Measurements from ENCODE around the gene KCTD4. TPM values are rescaled to one million over a fixed set of nuclear protein-coding genes. Genes with fewer than 3 reads are reported as not detected.

KCTD4 gene
- total RNA-seq, 1 donor from 2014 or later = 0.64 TPM

- Histone ChIP-seq H2AFZ (ENCODE audit: low read depth, low read length) (no peak overlapping the region), H3K27ac (ENCODE audit: low read depth, low read length) (peak overlapping the region; percentile 93), H3K27me3 (ENCODE audit: insufficient read depth, low read length) (no peaks in the 10 kb centered on the region), H3K36me3 (ENCODE audit: insufficient read depth, low read length) (peaks cover 11% of the 10 kb centered on the region), H3K9me3 (ENCODE audit: insufficient read depth, low read depth, low read length) (no peaks in the 10 kb centered on the region), H3K4me1 (ENCODE audit: insufficient read depth, low read length) (peaks cover 28% of the 10 kb centered on the region), H3K9ac (ENCODE audit: low read length) (peak overlapping the region; percentile 81), H3K4me3 (ENCODE audit: insufficient read depth, low read depth, low read length) (peak overlapping the region; percentile 2), H3K79me2 (ENCODE audit: insufficient read depth, low read length) (peaks cover 38% of the 10 kb centered on the region), H4K20me1 (ENCODE audit: insufficient read depth, low read length) (no peaks in the 10 kb centered on the region), H3K4me2 (ENCODE audit: low read length) (peak overlapping the region; percentile 69)
- H3K27me3 Mint-ChIP-seq (ENCODE audit: low read depth, unreplicated experiment) = no peaks in the 10 kb centered on the region
- peak; percentile 95 for FAIRE-seq
- H3K36me3 Mint-ChIP-seq (ENCODE audit: low read depth, unreplicated experiment) = peaks cover 22% of the 10 kb centered on the region
- no peaks in the 10 kb centered on the region for H3K9me3 Mint-ChIP-seq (ENCODE audit: unreplicated experiment)
- TF ChIP-seq EZH2 (IDR thresholded peaks at IDR 0.05; ENCODE audit: insufficient read depth, low read length) = no peak
- no peak for TF ChIP-seq CTCF (IDR thresholded peaks at IDR 0.05; ENCODE audit: insufficient read depth, low read depth, low read length)
- DNase-seq (ENCODE audit: low read depth) = peak; percentile 97
- peak overlapping the region; percentile 94 for H3K27ac Mint-ChIP-seq (ENCODE audit: unreplicated experiment)
- H3K4me3 Mint-ChIP-seq (ENCODE audit: unreplicated experiment) = no peak overlapping the region
- H3K4me1 Mint-ChIP-seq (ENCODE audit: low read depth, unreplicated experiment) = peaks cover 53% of the 10 kb centered on the region
Observed at GRCh38 chr13:45206340-45206739, 5.5 kb upstream of the KCTD4 start.

GRCh38 chr13:45205124-45205523 lies 4.3 kb upstream of the KCTD4 start:
- Histone ChIP-seq H3K4me2 (ENCODE audit: low read length) (no peak overlapping the region), H3K9me3 (ENCODE audit: insufficient read depth, low read depth, low read length) (no peaks in the 10 kb centered on the region), H4K20me1 (ENCODE audit: insufficient read depth, low read length) (no peaks in the 10 kb centered on the region), H3K4me1 (ENCODE audit: insufficient read depth, low read length) (peaks cover 30% of the 10 kb centered on the region), H3K79me2 (ENCODE audit: insufficient read depth, low read length) (peaks cover 28% of the 10 kb centered on the region), H3K27ac (ENCODE audit: low read depth, low read length) (peak overlapping the region; percentile 93), H3K27me3 (ENCODE audit: insufficient read depth, low read length) (no peaks in the 10 kb centered on the region), H3K4me3 (ENCODE audit: insufficient read depth, low read depth, low read length) (no peak overlapping the region), H3K36me3 (ENCODE audit: insufficient read depth, low read length) (peaks cover 8% of the 10 kb centered on the region), H2AFZ (ENCODE audit: low read depth, low read length) (no peak overlapping the region), H3K9ac (ENCODE audit: low read length) (no peak overlapping the region)
- TF ChIP-seq CTCF (IDR thresholded peaks at IDR 0.05; ENCODE audit: insufficient read depth, low read depth, low read length) (no peak), EZH2 (IDR thresholded peaks at IDR 0.05; ENCODE audit: insufficient read depth, low read length) (no peak)
- Mint-ChIP-seq H3K9me3 (ENCODE audit: unreplicated experiment) (no peaks in the 10 kb centered on the region), H3K27ac (ENCODE audit: unreplicated experiment) (peak overlapping the region; percentile 95), H3K4me3 (ENCODE audit: unreplicated experiment) (no peak overlapping the region), H3K36me3 (ENCODE audit: low read depth, unreplicated experiment) (peaks cover 18% of the 10 kb centered on the region), H3K4me1 (ENCODE audit: low read depth, unreplicated experiment) (peaks cover 62% of the 10 kb centered on the region), H3K27me3 (ENCODE audit: low read depth, unreplicated experiment) (no peaks in the 10 kb centered on the region)
- DNase-seq (ENCODE audit: low read depth) (no peak), FAIRE-seq (no peak)

GRCh38 chr13:45199711-45200110 lies 1.1 kb downstream of the KCTD4 start:
- Histone ChIP-seq H3K9me3 (ENCODE audit: insufficient read depth, low read depth, low read length) (no peaks in the 10 kb centered on the region), H3K4me3 (ENCODE audit: insufficient read depth, low read depth, low read length) (no peak overlapping the region), H3K27ac (ENCODE audit: low read depth, low read length) (no peak overlapping the region), H3K79me2 (ENCODE audit: insufficient read depth, low read length) (peaks cover 34% of the 10 kb centered on the region), H3K4me1 (ENCODE audit: insufficient read depth, low read length) (peaks cover 22% of the 10 kb centered on the region), H3K9ac (ENCODE audit: low read length) (no peak overlapping the region), H3K27me3 (ENCODE audit: insufficient read depth, low read length) (no peaks in the 10 kb centered on the region), H2AFZ (ENCODE audit: low read depth, low read length) (no peak overlapping the region), H3K36me3 (ENCODE audit: insufficient read depth, low read length) (no peaks in the 10 kb centered on the region), H4K20me1 (ENCODE audit: insufficient read depth, low read length) (no peaks in the 10 kb centered on the region), H3K4me2 (ENCODE audit: low read length) (peak overlapping the region; percentile 27)
- Mint-ChIP-seq H3K27me3 (ENCODE audit: low read depth, unreplicated experiment) (no peaks in the 10 kb centered on the region), H3K4me1 (ENCODE audit: low read depth, unreplicated experiment) (peaks cover 49% of the 10 kb centered on the region), H3K36me3 (ENCODE audit: low read depth, unreplicated experiment) (peaks cover 9% of the 10 kb centered on the region), H3K9me3 (ENCODE audit: unreplicated experiment) (no peaks in the 10 kb centered on the region), H3K27ac (ENCODE audit: unreplicated experiment) (peak overlapping the region; percentile 77), H3K4me3 (ENCODE audit: unreplicated experiment) (no peak overlapping the region)
- FAIRE-seq = no peak
- no peak for TF ChIP-seq CTCF (IDR thresholded peaks at IDR 0.05; ENCODE audit: insufficient read depth, low read depth, low read length)
- TF ChIP-seq EZH2 (IDR thresholded peaks at IDR 0.05; ENCODE audit: insufficient read depth, low read length) = no peak
- no peak for DNase-seq (ENCODE audit: low read depth)
